Activated T-helper 1 cell treated with anti-CD3 and anti-CD28 coated beads, Interleukin-12 subunit alpha, Interleukin-12 subunit beta, Interleukin-2, Interleukin-4 antibody, amounts not matched to agents 30 ng/mL and 10 ng/mL and 1 ng/mL, durations not matched to agents 14 hours and 24 hours and 36 hours (primary cell): ENCODE data around the gene MAOA. TPM values are rescaled to one million over a fixed set of nuclear protein-coding genes. Genes with fewer than 3 reads are reported as not detected.

Source experiments
- DNase-seq: peaks from one replicate; pipeline ENCODE4 v3.0.0; 2021; ENCODE audit warnings: low spot score
- H3K27ac Mint-ChIP-seq: one replicate; pipeline ENCODE4 v1.8.0; 2021; ENCODE audit warnings: mild to moderate bottlenecking, mixed read lengths
- H3K27me3 Mint-ChIP-seq: one replicate; pipeline ENCODE4 v1.8.0; 2022; ENCODE audit warnings: mild to moderate bottlenecking, moderate library complexity, mixed read lengths; ENCODE audit not compliant: insufficient read depth
- H3K36me3 Mint-ChIP-seq: one replicate; pipeline ENCODE4 v1.8.0; 2021; ENCODE audit warnings: low read depth, mixed read lengths
- H3K4me1 Mint-ChIP-seq: one replicate; pipeline ENCODE4 v1.8.0; 2021; ENCODE audit warnings: low read depth, mixed read lengths
- H3K4me3 Mint-ChIP-seq: one replicate; pipeline ENCODE4 v1.8.0; 2021; ENCODE audit warnings: mild to moderate bottlenecking, moderate library complexity, mixed read lengths
- H3K9me3 Mint-ChIP-seq: one replicate; pipeline ENCODE4 v1.8.0; 2021; ENCODE audit warnings: mixed read lengths
- intact Hi-C: fragments of 100-400 bp; cut with micrococcal nuclease; formaldehyde crosslinking; loops from one replicate; pipeline ENCODE4 v1.15.1; 2024
- total RNA-seq: library from RNA; stranded (reverse); gene quantifications from 2 replicates; pipeline ENCODE4 v1.2.3, GENCODE V29; 2022

MAOA gene
- total RNA-seq, 1 donor from 2014 or later: 0.57 TPM

DNA sequence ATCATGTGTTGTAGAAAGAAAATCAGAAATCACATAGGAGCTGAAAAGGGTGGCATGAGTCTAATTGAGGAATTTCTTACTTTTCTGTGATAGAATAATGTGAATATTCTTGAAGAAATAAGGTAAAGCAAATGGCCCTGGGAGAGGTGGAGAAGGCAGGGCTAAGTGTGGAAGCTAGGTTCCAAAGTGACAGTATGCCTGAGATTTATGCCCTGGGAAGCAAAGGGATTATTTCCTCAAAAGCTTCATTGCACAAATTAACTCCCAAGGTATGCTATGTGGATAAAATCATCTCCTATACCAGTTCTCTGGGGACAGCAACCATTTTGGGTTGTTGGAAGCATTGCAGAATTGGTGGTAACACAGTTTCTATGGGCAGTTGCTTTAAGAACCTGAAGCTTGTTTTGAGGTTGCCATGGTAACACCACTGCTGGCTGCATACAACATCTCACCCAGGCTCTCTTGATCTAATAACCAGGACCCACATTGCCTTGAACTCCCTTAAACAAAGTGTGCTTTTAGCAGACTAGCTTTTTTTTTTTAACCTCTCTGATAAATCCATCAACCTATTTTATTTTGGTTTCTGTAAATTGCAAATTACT lies 21.0 kb downstream of the MAOA start:
- Mint-ChIP-seq H3K4me3 (no peak overlapping the region), H3K4me1 (no peaks in the 10 kb centered on the region), H3K27ac (no peak overlapping the region), H3K27me3 (peaks cover 2% of the 10 kb centered on the region), H3K36me3 (no peaks in the 10 kb centered on the region), H3K9me3 (no peaks in the 10 kb centered on the region)
- intact Hi-C loops: no loop called here
- no peak for DNase-seq

DNA sequence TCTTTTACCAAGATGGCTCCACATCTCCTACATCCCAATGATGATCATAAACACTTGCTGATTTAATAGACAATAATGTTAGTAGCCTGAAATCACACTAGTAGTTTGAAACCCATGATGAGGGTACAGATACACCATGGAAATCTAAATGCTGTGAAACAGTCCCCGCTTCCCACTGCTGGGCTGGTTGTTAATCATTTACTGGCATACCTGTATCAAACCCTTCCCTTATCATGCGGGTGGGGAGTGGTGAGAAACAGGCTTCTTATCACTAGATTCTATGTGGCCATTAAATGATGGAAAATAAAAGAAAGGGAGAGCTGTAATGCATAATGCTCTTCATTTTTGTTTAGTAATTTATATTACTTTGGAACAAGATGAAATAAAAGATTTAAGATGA lies 21.9 kb downstream of the MAOA start:
- H3K4me3 Mint-ChIP-seq: no peak overlapping the region
- H3K36me3 Mint-ChIP-seq: no peaks in the 10 kb centered on the region
- no peaks in the 10 kb centered on the region for H3K9me3 Mint-ChIP-seq
- DNase-seq: no peak
- H3K4me1 Mint-ChIP-seq: no peaks in the 10 kb centered on the region
- peaks cover 2% of the 10 kb centered on the region for H3K27me3 Mint-ChIP-seq
- intact Hi-C loops: no loop called here
- no peak overlapping the region for H3K27ac Mint-ChIP-seq

DNA sequence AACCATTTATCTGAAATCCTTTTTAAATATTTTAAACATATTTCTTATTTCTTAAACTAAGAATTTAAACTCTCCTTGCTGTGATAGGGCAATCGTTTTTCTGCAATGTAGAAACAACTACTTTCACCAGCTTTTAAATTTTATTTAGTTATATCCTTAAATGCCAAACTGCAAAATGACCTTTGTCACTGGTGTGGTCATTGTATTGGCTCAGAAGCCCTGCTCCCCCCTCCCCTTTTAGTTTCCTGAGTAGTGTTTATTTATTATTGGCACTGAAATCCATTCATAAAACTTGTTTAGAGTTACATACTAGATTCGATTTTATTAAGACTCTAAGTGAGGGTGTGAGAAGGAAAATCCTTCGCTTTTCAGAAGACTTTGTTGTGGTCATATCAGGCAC lies 23.0 kb downstream of the MAOA start:
- no peak overlapping the region for H3K27ac Mint-ChIP-seq
- peaks cover 2% of the 10 kb centered on the region for H3K27me3 Mint-ChIP-seq
- no peak for DNase-seq
- no peaks in the 10 kb centered on the region for H3K4me1 Mint-ChIP-seq
- H3K36me3 Mint-ChIP-seq: no peaks in the 10 kb centered on the region
- intact Hi-C loops: no loop called here
- no peak overlapping the region for H3K4me3 Mint-ChIP-seq
- no peaks in the 10 kb centered on the region for H3K9me3 Mint-ChIP-seq

DNA sequence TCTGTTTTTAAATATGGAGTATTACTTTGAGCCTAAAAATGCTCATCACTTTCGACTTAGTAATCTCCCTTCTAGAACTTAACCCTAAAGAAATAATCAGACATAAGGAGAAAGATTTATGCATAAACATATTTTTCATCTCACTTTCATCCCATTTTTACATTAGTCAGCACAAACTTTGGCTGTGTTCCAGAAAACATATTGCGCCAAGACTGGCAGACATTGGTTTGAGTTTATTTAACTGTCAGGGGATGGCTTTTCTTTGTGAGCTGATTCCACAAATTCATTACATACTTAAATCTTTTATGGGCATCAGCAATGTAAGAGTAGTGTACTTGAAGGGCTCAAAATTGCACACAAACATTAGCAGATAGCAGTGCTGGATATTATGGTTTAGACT lies 23.7 kb downstream of the MAOA start:
- H3K27me3 Mint-ChIP-seq: peaks cover 2% of the 10 kb centered on the region
- intact Hi-C loops: no loop called here

DNA sequence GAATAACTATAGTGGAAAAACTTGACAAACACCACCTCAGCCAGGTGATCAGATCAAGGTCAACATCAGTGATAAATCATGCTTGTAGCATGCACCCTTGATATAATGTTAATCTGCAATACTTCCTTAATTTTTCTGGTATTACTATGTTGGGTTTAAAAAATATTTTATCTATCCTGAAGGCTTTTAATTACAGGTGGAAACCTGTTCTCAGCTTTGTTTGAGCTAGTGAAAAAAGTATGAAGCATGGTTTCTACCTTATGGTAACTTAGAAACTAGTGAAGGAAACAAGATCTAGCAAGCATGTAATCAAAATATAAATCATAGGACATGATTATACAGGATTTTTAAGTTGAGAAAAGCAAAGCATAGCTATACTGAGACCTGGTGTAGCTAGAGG lies 26.6 kb downstream of the MAOA start:
- Mint-ChIP-seq H3K36me3 (no peaks in the 10 kb centered on the region), H3K27ac (no peak overlapping the region), H3K4me3 (no peak overlapping the region), H3K9me3 (no peaks in the 10 kb centered on the region), H3K4me1 (no peaks in the 10 kb centered on the region), H3K27me3 (peaks cover 2% of the 10 kb centered on the region)
- no peak for DNase-seq
- intact Hi-C loops: no loop called here

More for the DNA sequence above, 23.7 kb downstream of the MAOA start:
- H3K4me3 Mint-ChIP-seq: no peak overlapping the region
- H3K4me1 Mint-ChIP-seq: no peaks in the 10 kb centered on the region
- no peaks in the 10 kb centered on the region for H3K36me3 Mint-ChIP-seq
- no peak overlapping the region for H3K27ac Mint-ChIP-seq
- no peaks in the 10 kb centered on the region for H3K9me3 Mint-ChIP-seq
- no peak for DNase-seq

DNA sequence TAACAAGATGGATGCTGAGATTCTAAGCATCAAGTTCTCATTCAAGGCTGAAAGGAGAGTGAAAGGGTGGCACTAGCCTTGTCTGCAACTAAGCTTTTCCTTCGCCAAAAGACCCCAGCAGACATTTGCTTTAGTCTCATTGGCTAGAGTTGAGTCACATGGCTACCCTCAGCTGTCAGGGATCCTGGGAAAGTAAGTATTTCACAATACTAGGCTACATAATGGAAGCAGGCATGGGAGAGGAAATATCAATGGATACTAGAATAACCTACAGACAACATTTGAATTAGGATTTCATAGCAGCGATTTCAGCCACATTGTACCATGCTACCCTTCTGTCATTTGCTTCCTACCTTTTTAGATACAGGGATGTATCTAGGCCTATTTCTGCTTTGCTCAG lies 29.1 kb downstream of the MAOA start:
- intact Hi-C loops: no loop called here
- no peak overlapping the region for H3K27ac Mint-ChIP-seq
- DNase-seq: no peak
- no peaks in the 10 kb centered on the region for H3K9me3 Mint-ChIP-seq
- no peak overlapping the region for H3K4me3 Mint-ChIP-seq
- H3K36me3 Mint-ChIP-seq: no peaks in the 10 kb centered on the region
- H3K4me1 Mint-ChIP-seq: no peaks in the 10 kb centered on the region
- no peaks in the 10 kb centered on the region for H3K27me3 Mint-ChIP-seq

DNA sequence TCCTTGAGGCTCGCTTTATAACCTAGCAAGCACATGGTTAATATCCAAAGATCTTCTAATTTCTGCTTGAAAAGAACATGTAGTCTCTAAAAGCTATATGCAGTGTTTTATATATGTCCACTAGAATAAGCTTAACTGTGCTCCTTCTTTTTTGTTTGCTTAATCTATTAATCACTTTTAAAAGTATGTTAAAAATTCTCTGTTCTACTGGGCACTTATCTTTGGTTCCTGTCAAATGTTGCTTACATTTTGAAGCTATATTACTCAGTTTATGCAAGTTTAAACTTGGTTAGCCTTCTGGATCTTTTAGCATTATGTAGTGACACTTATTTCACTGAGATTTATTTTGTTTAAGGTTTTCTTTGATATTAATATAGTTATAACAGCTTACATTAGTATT lies 32.5 kb downstream of the MAOA start:
- DNase-seq: no peak
- no peaks in the 10 kb centered on the region for H3K36me3 Mint-ChIP-seq
- no peaks in the 10 kb centered on the region for H3K9me3 Mint-ChIP-seq
- H3K27me3 Mint-ChIP-seq: no peaks in the 10 kb centered on the region
- no peak overlapping the region for H3K27ac Mint-ChIP-seq
- H3K4me1 Mint-ChIP-seq: no peaks in the 10 kb centered on the region
- intact Hi-C loops: no loop called here
- H3K4me3 Mint-ChIP-seq: no peak overlapping the region

DNA sequence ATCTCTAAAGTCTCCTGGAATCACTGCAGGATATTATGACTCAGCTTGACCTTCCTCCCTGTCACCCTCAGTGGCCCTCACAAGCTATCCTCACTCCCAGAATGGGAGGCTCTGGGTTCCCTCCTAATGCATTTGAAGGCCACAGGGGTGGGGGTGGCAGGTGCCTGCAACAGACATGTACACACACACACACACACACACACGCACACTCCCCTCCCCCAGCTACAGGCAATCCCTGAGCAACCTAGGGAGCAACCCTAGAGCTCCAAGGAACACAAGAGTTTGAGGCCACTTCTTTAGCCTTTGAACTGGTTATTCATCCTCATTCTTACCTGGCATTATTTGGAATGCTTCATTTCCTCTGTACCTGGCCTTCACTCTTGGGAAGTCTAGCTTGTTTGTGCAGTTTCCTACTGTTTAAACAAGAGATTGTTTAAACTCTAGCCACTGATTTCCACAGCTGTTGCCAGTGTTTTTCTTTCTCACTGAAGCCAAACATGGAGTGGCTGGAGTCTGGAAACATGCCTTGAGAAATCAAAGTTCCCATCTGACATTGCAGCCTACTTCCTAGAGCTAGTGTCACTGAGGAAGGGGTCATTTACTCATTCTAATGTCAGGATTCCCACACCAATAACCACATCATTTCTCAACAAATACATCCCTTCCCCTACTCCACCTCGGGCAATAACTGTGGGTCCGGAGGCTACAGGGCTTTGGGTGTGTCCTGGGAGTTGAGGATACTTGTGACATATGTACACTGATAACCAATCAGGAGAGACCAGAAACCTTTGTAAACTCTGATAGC lies 37.7 kb downstream of the MAOA start:
- H3K9me3 Mint-ChIP-seq: no peaks in the 10 kb centered on the region
- H3K36me3 Mint-ChIP-seq: no peaks in the 10 kb centered on the region
- DNase-seq: no peak
- no peaks in the 10 kb centered on the region for H3K4me1 Mint-ChIP-seq
- H3K27ac Mint-ChIP-seq: no peak overlapping the region
- no peaks in the 10 kb centered on the region for H3K27me3 Mint-ChIP-seq
- H3K4me3 Mint-ChIP-seq: no peak overlapping the region
- intact Hi-C loops: no loop called here

DNA sequence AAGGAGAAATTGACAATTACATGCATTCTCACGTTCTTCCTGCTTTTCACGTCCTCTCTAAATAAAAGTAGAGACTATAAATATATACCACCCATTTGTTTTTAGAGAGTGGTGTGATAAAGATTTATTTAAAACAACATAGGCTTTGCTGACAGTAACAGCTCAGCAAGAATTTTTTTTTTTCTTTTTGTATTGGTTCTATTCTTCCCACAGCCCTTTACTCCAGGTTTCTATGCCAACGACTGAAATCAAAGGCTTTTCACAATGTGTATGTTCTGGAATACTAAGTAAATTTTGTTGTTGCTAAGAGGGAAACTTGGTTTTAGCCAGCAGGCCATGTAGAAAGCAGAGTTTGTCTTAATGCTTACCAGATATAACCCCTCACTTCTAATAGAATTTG lies 43.4 kb downstream of the MAOA start:
- no peaks in the 10 kb centered on the region for H3K27me3 Mint-ChIP-seq
- no peaks in the 10 kb centered on the region for H3K4me1 Mint-ChIP-seq
- intact Hi-C loops: no loop called here
- DNase-seq: no peak
- H3K36me3 Mint-ChIP-seq: no peaks in the 10 kb centered on the region
- no peak overlapping the region for H3K4me3 Mint-ChIP-seq
- H3K27ac Mint-ChIP-seq: no peak overlapping the region
- H3K9me3 Mint-ChIP-seq: no peaks in the 10 kb centered on the region

DNA sequence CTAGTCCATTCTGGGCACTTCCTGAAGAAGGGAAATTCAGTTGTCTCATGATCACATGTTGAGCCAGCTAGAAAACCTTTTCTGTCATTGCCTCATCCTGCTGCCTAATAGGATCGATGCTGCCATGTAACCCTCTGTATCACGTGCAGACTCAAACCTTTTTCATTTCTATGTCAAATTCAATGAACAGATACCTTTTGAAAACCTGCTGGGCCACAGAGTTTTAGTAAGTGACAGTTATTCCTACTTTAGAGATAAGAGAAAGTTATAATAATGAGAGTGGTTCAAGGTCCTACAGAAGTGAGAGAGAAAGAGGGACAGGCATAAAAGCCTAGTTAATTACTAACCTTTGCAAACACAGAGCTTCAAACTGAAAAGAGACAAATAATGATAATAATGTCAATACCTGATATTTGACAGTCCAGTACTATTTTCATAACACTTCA lies 46.0 kb downstream of the MAOA start:
- no peaks in the 10 kb centered on the region for H3K9me3 Mint-ChIP-seq

DNA sequence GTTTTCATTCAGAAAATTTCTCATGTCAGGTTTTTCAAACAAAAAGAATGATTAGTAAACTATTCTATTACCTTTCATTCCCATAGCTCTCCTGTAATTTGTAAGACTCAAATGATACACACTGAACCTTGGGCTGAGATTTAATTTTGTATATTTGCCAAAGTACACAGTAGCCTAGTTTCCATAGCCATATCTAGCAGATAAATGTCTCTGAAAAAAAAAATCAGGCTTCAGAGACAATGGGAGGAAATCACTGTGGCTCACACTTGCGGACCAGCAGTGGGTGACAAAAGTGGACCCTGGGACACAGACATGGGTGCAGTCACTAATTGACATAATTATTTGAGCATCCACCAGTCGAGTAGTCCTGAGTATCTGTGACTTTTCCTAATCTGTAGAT lies 46.6 kb downstream of the MAOA start:
- Mint-ChIP-seq H3K9me3 (no peaks in the 10 kb centered on the region), H3K36me3 (no peaks in the 10 kb centered on the region), H3K27ac (no peak overlapping the region), H3K4me1 (no peaks in the 10 kb centered on the region), H3K27me3 (no peaks in the 10 kb centered on the region), H3K4me3 (no peak overlapping the region)
- DNase-seq: no peak
- intact Hi-C loops: no loop called here

More for the DNA sequence above, 46.0 kb downstream of the MAOA start:
- Mint-ChIP-seq H3K4me3 (no peak overlapping the region), H3K27me3 (no peaks in the 10 kb centered on the region), H3K36me3 (no peaks in the 10 kb centered on the region), H3K27ac (no peak overlapping the region), H3K4me1 (no peaks in the 10 kb centered on the region)
- intact Hi-C loops: no loop called here
- no peak for DNase-seq

DNA sequence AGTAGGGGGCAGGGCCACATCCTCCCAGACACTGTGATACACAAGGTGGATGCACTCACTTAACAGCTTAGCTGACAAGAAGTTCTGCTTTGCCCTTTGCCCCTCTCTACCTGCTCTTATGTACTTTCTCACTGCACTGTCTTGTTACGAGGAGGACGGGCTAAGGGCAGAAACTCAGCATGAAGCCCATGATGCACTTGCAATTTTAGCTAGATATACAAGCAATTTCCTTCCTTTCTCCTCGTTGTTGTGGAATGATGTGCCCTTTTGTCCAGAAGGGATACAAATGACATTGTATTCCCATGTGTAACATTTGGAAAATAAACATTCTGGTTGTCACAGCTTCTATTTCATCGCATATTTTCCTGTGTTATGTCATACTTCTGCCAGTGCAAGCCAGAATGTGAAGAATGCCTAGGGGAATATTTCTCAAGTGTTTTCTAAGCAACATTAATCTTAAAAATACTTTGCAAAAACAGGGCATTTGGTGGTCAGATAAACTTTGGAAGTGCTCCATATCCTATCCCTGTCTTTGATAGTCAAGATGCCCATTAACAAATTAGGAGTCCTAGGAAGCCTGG lies 47.2 kb downstream of the MAOA start:
- Mint-ChIP-seq H3K4me1 (no peaks in the 10 kb centered on the region), H3K36me3 (no peaks in the 10 kb centered on the region), H3K9me3 (no peaks in the 10 kb centered on the region), H3K4me3 (no peak overlapping the region), H3K27ac (no peak overlapping the region), H3K27me3 (no peaks in the 10 kb centered on the region)
- intact Hi-C loops: no loop called here
- no peak for DNase-seq

DNA sequence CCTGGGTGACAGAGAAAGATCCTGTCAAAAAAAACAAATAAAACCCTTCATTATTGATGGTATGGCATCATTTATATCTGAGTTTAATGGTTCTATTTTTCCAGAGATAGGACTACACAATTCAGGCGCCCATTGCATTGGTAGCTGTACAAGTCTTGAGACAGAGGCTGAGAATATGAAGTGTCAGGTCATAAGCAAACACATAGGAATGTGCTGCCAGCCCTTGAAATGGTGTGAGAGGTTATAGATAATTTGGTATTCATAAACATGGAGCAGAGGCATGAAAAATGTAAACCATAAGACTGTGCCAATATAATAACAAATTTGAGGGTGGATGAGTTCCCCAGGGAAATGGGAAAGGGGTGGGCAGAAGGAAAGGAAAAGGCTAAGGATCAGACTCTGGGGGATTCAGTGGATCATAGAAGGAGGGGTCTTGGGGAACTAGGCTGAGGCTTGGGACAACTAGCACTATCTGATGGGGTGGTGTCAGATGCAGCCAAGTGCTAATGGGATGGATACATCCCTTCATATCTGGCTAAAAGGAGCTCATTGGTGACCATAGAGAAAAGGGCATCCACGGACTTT lies 50.8 kb downstream of the MAOA start:
- intact Hi-C loops: no loop called here
- H3K27me3 Mint-ChIP-seq: no peaks in the 10 kb centered on the region
- no peaks in the 10 kb centered on the region for H3K9me3 Mint-ChIP-seq
- no peaks in the 10 kb centered on the region for H3K36me3 Mint-ChIP-seq
- H3K4me1 Mint-ChIP-seq: no peaks in the 10 kb centered on the region
- DNase-seq: no peak
- H3K27ac Mint-ChIP-seq: no peak overlapping the region
- H3K4me3 Mint-ChIP-seq: no peak overlapping the region
